Neuron (in vitro differentiated cells): ENCODE data around the gene GRIA2.

ENCODE experiments used
- H2AFZ ChIP-seq: one replicate; pipeline ENCODE4 v1.6.1; 2013; ENCODE audit warnings: low read depth, mild to moderate bottlenecking, inconsistent platforms, low read length, moderate library complexity
- H3K27me3 ChIP-seq: one replicate; pipeline ENCODE4 v1.6.1; 2013; ENCODE audit warnings: low read length; ENCODE audit not compliant: insufficient read depth
- H3K36me3 ChIP-seq: one replicate; pipeline ENCODE4 v1.6.1; 2013; ENCODE audit warnings: low read length; ENCODE audit not compliant: insufficient read depth
- H3K4me1 ChIP-seq: one replicate; pipeline ENCODE4 v1.6.1; 2013; ENCODE audit warnings: low read length; ENCODE audit not compliant: insufficient read depth
- H3K4me3 ChIP-seq: 2 replicates; pipeline ENCODE4 v1.5.1; 2013; ENCODE audit warnings: mild to moderate bottlenecking, low read length, moderate library complexity
- H3K9me3 ChIP-seq: one replicate; pipeline ENCODE4 v1.6.1; 2013; ENCODE audit warnings: low read length

Gene GRIA2

GRCh38 chr4:157327666-157328065, 107.1 kb downstream of the GRIA2 start:
- Histone ChIP-seq H3K9me3 (no peaks in the 10 kb centered on the region), H3K36me3 (no peaks in the 10 kb centered on the region), H2AFZ (no peak overlapping the region), H3K4me3 (no peak overlapping the region), H3K4me1 (no peaks in the 10 kb centered on the region), H3K27me3 (no peaks in the 10 kb centered on the region)

- no peak overlapping the region for H3K4me3 ChIP-seq
- H3K36me3 ChIP-seq, result no peaks in the 10 kb centered on the region
- peaks cover 12% of the 10 kb centered on the region for H3K4me1 ChIP-seq
- H2AFZ ChIP-seq, result no peak overlapping the region
- H3K27me3 ChIP-seq, result no peaks in the 10 kb centered on the region
- no peaks in the 10 kb centered on the region for H3K9me3 ChIP-seq
Observed at GRCh38 chr4:157357887-157358286, 137.4 kb downstream of the GRIA2 start.

DNA sequence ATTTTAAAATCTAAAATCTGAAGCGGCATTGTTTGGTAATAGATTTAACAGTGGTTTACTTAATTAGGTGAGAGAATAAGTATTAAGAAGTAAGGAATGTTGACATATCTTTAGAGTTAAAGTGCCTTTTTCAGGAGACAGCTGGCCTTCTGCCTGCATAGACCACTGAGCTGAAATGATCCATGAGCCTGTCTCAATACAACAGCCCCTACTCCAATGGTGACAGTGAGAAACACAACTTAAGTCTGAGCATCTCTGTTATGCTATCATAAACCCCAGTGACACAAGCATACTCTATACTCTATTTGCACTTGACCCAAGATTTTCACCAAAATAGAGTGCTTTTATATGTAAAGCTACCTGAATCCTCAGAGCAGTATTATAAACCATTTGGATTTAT, 137.9 kb downstream of the GRIA2 start:
- Histone ChIP-seq H3K27me3 (no peaks in the 10 kb centered on the region), H3K9me3 (no peaks in the 10 kb centered on the region), H3K36me3 (no peaks in the 10 kb centered on the region), H2AFZ (no peak overlapping the region), H3K4me3 (no peak overlapping the region), H3K4me1 (peaks cover 17% of the 10 kb centered on the region)

DNA sequence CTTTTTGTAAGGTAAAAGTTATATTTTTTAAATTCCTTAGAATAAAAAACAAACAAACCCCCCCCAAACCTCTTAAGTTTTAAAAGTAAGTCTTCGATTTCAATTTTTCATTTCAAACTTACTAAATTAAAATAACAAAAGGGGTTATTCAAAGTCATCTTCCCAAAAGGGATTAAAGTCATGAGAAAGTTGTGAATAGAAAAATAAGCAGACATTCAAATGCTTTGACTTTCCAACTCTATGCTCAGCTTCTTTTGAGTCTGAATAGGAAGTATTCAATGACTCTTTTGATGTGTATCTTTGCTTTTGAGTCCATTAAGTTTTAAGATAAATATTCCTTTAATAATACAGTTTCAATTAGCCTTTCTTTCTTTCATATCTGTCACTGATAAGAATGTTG, 138.3 kb downstream of the GRIA2 start:
- Histone ChIP-seq H3K36me3 (no peaks in the 10 kb centered on the region), H3K27me3 (no peaks in the 10 kb centered on the region), H3K4me3 (no peak overlapping the region), H2AFZ (no peak overlapping the region), H3K4me1 (peaks cover 21% of the 10 kb centered on the region), H3K9me3 (no peaks in the 10 kb centered on the region)

DNA sequence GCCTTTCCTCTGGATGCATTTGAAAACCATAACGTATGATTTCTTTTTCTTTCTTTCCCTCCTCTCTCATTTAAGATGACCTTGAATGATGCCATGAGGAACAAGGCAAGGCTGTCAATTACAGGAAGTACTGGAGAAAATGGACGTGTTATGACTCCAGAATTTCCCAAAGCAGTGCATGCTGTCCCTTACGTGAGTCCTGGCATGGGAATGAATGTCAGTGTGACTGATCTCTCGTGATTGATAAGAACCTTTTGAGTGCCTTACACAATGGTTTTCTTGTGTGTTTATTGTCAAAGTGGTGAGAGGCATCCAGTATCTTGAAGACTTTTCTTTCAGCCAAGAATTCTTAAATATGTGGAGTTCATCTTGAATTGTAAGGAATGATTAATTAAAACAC, 142.8 kb downstream of the GRIA2 start:
- Histone ChIP-seq H3K9me3 (no peaks in the 10 kb centered on the region), H3K36me3 (no peaks in the 10 kb centered on the region), H2AFZ (peak overlapping the region; percentile 21), H3K4me1 (peaks cover 23% of the 10 kb centered on the region), H3K4me3 (no peak overlapping the region), H3K27me3 (no peaks in the 10 kb centered on the region)

GRCh38 chr4:157372154-157372553, 151.6 kb downstream of the GRIA2 start:
- no peak overlapping the region for H3K4me3 ChIP-seq
- no peak overlapping the region for H2AFZ ChIP-seq
- H3K4me1 ChIP-seq, result no peaks in the 10 kb centered on the region
- no peaks in the 10 kb centered on the region for H3K9me3 ChIP-seq
- H3K27me3 ChIP-seq, result no peaks in the 10 kb centered on the region
- H3K36me3 ChIP-seq, result no peaks in the 10 kb centered on the region

DNA sequence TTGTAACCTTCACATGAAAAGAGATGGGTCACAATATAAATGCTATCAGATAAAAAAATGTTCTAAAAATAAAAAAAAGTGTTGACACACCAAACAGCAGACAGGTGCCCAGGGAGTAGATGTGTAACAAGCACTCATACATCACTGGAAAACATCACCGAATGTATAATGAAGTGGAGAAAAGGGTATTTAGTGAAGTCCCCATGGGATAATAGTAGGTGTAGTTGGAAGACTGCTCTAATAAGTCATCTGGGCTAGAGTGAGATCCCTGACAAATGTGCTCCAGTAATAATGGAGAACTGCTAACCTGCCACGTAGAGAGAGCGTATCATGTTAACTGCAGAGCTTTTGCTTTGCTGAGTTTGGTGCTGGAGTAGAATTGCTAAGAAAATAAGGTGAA, 152.0 kb downstream of the GRIA2 start:
- no peaks in the 10 kb centered on the region for H3K9me3 ChIP-seq
- no peaks in the 10 kb centered on the region for H3K4me1 ChIP-seq
- no peak overlapping the region for H3K4me3 ChIP-seq
- H3K27me3 ChIP-seq, result no peaks in the 10 kb centered on the region
- no peaks in the 10 kb centered on the region for H3K36me3 ChIP-seq
- no peak overlapping the region for H2AFZ ChIP-seq

DNA sequence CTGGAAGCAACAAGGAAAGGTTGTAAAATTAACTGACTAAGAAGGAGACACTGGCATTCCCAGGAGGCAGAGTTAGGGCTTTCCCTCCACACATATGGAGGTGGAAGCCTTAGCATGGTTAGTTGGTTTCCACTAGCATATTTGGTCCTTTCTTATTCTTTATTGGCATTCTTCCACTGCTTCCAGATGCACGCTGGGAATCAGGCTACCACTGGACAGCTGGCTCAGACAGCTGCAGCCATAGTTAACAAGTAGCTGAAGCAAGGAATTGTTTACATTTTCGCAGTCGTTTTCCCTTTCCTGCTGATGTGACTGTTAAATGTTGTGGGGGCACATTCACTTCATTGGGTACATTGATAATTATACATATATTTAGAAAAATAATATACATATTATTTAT, 169.2 kb downstream of the GRIA2 start:
- H3K36me3 ChIP-seq, result no peaks in the 10 kb centered on the region
- no peaks in the 10 kb centered on the region for H3K27me3 ChIP-seq
- H3K9me3 ChIP-seq, result no peaks in the 10 kb centered on the region

DNA sequence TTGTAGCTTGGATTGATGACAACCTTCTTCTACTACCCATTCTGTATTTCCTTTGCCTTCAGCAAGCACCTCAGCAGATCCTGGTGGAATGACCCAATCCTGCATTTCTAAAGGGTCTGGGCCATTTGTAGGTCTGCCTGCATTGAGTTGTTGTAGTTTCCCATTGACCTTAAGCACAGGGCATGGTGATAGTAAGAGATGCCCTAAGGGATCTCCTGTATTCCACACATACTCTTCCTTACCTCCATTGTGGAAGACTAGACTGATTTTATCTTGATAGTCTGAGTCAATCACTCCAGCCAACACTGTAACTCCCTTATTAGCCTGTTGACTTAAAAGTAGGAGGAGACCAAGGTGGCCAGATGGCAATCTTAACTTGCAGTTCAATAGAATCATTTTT, 184.5 kb downstream of the GRIA2 start:
- no peaks in the 10 kb centered on the region for H3K36me3 ChIP-seq
- H3K4me1 ChIP-seq, result no peaks in the 10 kb centered on the region
- H3K4me3 ChIP-seq, result no peak overlapping the region
- H2AFZ ChIP-seq, result no peak overlapping the region
- H3K27me3 ChIP-seq, result no peaks in the 10 kb centered on the region
- H3K9me3 ChIP-seq, result no peaks in the 10 kb centered on the region

More for the DNA sequence above, 169.2 kb downstream of the GRIA2 start:
- no peaks in the 10 kb centered on the region for H3K4me1 ChIP-seq
- no peak overlapping the region for H3K4me3 ChIP-seq
- H2AFZ ChIP-seq, result no peak overlapping the region
